GM18498 (cell line): ENCODE results near the gene CYB5R3.

Experiments used
- ATAC-seq: cut with Tn5 transposase; IDR thresholded peaks from one replicate; pipeline ENCODE4 v1.9.1; 2021; ENCODE audit warnings: mild to moderate bottlenecking, moderate library complexity; ENCODE audit not compliant: unreplicated experiment

Gene CYB5R3

DNA sequence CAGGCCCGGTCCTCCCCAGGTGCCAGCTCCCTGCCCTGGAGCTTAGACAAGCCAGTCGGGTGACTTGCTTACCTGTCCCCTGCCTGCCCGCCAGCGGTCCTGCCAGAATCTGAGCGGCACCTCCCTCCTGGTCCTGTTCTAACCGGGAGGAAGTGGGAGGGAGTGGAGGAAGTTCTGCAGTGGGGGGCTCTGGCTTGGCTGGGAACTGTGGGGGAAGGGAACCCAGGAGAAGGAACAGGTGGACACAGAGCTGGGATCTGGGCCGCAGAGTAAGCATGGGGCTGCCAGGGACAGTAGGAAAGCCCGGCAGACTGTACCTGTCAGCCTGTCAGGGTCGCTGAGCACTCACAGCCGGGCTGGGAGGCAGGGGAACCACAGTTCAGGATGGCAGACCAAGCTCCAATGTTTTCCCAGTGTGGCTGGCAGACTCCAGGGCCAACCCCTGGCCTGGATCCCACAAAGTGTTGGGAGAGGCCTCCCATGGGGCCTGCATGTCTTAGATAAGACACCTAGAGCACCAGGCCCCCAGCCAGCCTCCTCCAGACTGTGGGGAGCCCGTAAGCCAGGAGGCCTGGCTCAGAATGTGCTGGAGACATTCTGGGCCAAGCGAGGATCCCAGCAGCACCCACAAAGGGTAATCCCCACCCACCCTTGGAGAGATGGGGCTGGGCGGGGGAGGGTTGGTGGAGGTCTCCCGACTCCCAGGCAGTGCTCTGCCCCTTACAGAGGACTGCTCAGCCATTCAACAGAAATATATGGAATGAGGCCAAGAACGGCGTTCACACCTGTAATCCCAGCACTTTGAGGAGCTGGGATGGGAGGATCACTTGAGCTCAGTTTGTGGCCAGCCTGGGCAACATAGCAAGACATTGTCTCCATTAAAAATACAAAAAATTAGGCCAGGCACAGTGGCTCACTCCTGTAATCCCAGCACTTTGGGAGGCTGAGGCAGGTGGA is 2.3 kb downstream of the CYB5R3 start:
- ATAC-seq: no peak

DNA sequence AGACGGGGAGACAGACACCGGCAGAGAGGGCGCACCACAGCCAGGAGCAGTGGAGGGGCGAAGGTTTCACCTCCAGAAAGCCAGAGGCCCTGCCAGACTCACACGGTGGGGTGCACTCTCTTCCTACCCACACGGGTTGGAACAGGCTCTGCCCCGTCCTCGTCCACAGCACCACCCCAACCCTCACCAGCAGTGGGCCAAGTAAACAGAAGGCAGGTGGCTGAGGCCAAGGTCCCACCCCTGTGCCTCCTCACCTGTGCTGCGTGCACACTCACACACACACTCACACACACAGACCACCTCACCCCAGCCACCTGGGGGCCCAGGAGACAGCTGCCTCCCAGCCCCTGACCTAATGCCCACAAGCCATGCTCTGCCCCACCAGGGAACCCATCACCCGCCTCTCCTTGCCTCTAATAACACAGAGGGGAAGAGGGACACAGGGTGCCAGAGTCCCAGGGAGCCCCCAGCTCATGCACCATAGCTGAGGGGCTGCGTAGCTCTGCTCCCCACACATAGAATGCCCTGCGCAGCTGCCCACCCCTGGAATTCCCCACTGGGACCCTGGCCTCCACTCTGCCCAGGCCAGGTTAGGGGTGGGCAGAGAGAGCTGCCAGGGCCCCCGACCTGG is 3.1 kb downstream of the CYB5R3 start:
- ATAC-seq: no peak

DNA sequence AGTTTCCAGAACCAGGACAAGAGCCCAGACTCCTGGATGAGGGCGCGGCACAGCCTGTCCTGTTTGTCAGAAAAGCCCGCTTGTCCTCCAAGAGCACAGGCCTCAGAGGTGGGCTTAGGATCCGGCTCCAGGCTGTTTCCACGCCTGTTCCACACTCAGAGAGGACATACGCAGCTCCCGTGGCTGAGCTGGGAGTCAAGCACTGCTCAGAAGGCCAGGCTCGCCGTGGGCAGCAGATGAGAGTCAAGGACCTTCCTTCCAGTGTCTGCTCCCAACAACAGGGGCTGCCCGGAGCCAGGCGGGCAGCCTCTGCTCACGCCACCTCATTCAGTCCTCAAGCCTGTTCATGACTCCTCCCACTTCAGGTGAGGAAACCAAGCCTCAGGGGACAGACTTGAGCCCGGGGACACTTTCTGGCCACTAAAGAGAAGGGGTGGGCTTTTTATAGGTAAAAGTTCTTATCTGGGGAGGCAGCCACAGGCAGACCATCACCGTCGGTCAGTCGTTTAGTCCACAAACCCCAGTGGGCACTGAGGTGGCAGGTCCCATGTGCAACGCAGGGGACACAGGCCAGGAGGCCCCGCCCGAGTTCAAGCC is 3.8 kb downstream of the CYB5R3 start:
- ATAC-seq: no peak

DNA sequence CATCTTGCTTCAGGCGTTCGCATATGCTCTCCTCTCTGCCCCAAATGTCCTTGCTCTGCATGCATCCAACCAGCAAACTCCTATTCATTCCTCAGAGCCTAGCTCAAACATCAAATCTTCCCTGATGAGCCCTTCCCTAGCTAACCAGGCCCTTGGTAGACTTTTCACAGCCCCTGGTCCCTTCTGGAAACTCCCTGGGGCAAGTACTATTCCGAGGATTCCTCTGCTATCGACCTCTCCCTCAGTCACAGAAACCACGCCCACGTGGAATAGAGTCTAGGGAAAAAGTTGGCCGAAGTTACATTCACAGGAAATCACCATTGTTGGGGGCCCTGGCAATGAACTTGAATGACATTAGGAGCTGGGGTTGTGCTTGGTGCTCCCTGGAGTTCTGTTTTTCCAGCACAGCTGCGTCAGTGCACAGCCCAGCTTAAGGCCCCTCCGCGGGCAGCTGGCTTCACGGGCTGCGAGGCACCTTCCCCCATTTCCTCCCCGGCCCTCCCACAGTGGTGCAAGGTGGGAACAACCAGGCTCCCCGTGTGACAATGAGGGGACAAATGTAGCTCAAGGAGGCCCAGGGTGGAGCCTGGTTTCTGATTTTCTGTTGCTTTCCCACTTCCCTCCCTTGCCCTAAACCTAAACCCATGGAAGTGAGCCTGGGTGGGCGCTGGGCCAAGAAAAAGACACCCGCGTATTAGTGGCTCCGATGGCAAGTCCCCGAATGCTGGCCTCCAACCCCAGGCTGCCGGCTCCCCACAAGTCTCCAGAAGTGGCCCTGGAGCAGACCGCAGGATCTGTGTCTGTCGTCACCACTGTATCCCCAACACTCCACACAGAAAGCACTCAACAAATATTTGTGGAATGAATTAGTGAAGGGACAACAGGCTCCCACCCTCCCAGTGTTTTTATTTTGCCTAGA is 4.5 kb downstream of the CYB5R3 start:
- ATAC-seq: no peak

DNA sequence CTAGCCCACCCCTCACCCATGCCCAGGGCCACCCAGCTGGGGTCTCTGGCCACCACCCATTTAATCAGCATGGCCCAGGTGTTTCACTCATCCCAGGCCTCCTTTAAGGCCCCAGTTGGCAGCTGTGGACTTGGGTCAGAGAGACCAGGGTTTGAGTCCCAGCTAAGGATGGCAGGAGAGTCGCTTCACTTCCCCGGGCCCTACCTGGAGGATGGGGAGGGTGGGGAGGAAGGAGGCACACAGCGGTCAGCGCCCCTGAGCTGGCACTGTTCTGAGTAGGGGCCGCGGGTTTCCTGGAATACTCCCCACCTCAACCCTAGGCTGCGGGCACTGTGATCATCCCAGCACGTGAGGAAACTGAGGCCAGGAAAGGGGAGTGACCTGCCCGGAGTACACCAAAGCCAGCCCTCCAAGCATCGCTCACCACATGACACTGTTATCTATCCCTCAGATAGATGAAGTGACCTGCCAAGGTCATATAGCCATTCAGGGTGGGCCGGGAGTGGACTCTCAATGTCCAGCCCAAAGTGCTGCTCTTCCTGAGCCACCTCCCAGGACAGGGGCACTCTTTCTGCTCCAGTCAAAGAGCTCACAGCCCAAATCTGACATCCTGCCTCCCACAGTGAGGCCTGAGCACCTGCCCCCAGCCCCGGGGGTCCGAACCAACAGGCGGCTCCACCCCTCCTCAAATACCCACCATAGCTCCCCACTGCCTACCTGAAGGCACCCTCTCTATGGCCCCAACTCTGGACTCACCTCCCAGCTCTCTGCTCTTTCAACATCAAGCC is 5.4 kb downstream of the CYB5R3 start:
- no peak for ATAC-seq

DNA sequence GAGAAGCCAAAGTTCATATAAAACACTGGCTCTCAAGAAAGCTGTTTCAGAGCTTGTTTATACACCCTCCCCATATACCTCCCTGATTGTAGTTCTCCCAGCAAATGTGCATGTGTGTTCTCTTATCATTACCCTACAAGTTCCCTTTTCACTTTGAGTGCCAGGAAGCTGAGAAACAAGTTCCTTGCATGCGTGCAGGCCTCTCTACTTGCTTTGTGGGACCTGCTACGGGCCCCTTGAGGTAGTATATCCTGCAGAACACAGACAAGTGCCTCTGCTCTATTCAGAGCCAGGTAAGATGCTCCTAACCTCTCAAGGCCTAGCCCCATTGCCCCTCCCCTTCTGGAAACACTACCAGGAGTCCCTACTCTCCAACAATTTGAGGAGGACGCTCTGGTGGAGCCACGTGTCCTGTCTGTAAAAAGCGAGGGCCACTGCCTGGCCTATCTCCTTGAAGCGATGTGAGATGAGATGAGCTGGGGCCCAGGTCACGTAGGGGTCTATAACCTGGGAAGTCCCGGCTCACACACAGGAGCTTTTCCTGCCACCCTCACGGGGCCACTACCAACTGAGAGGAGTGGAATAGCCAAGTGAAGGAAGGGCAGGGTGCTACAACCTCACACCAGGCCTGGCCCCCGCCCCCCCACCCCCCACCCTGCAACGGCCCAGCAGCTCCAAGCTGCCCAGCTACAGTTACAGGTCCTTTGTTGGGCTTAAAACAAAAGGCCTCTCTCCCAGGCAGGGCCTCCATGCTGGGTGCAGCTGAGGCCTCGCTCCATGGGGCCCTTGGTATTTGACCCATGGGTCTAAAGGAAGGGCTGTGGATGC is 6.2 kb downstream of the CYB5R3 start:
- no peak for ATAC-seq

DNA sequence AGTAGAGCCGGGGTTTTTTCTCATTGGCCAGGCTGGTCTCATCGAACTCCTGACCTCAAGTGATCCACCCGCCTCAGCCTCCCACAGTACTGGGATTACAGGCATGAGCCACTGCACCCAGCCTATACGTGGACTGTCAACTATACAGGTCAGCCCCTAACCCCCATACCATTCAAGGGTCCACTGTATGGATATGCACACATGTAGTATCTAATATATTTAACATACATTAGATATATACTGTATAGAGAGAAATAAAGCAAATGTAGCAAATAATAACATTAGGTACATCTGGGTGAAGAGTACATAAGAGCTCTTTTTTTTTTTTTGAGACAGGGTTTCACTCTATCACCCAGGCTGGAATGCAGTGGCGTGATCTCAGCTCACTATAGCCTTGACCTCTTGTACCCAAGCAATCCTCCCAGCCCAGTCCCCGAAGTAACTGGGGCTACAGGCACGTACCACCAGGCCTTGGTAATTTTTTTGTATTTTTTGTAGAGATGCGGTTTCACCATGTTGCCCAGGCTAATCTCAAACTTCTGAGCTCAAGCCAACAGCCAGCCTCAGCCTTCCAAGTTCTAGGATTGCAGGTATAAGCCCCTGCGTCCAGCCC is 7.3 kb downstream of the CYB5R3 start:
- no peak for ATAC-seq

DNA sequence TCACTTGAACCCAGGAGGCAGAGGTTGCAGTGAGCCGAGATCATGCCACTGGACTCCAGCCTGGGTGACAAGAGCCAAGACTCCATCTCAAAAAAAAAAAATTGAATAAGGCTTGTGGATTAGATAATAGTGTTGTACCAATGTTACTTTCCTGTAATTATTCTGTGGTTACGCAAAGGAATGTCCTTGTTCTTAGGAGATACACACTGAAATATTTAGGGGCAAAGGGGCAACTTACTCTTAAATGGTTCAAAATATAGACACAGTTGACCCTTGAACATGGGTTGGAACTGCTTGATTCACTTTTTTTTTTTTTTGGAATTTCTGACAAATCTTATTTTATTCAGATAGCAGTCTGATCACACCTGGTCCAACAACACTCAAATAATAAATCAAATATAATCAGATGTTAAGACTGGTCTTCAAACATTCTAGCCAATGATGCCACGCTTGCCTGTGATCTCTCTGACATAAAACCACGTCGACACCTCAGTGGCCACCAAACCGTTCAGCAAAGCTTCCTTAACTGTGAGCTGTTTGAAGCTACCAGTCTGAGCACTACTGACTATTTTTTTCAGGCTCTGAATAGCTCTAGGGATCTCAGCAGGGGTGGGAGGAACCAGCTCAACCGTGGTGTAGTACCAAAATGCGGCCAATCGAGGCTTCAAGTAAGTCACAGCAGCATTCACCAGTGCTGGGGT is 9.5 kb downstream of the CYB5R3 start:
- no peak for ATAC-seq

DNA sequence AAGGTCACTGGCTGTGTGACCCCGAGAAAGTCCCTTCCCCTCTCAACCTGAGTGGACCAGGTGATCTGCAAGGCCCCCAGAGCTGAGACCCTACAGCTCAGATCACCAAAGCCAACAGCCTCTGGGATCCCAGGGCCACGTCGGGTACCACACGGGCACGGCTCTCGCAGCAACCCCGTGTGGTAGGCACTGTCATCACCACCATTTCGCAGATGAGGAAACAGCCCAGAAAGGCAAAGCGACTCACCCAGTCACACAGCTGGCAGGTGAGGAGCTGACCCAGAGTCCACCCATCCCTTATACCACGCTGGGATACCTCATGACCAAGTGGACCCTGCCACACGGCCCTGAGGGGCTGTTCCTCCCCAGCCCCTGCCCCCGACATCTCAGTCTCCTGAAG is 11.6 kb downstream of the CYB5R3 start:
- no peak for ATAC-seq

DNA sequence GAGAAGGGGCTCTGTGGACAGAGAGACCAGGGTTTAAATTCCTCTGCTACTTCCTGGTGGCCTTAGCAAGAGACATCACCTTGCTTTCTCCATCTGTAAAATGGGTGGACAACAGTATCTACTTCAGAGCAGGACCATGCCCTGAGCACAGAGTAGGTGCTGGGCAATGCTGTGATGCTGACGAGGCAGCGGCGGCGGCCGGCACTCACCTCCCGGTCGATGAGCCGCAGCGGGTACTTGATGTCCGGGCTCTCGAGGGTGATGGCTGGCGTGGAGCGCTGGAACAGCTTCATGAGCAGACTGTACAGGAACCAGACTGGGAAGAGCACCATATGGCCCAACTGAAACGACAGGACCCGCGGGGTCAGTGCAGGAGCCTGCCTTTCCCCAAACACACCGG is 12.7 kb downstream of the CYB5R3 start:
- ATAC-seq: no peak

DNA sequence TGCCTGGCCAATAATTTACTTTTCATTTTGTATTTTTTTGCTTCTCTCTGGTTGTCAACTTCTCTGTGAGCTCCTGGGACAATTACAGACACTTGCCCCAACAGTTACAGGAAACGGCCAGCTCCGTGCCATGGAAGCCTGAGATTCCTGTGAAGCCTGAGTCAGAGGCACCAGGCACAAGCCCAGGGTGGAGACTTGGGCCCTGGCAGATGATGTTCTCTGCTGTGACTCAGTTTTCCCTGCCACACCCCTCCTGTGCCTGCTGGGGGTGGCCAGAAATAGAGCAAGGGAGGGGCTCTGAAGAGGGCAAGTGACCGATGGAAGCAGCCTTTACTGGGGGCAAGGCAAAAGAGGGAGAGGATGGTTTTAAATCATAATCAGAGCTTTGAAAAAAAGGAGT is 13.7 kb downstream of the CYB5R3 start:
- no peak for ATAC-seq

DNA sequence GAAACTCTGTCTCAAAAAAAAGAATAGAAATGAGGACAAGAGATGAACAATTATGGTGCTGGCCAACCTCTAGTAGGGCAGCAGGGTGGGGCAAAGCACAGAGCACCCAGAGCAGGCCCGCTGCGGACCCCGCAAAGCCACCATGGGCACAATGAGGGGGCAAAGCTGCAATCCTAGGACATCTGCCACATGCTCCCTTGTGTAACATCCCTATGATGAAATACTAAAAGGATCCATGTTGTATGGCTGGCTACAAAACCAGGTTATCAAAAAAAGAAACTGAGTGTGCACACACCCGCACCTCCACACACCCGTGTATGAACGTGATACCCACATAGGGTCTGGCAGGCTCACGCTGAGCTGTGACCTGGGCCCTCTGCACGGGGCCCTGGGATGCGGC is 16.2 kb downstream of the CYB5R3 start:
- ATAC-seq: no peak

DNA sequence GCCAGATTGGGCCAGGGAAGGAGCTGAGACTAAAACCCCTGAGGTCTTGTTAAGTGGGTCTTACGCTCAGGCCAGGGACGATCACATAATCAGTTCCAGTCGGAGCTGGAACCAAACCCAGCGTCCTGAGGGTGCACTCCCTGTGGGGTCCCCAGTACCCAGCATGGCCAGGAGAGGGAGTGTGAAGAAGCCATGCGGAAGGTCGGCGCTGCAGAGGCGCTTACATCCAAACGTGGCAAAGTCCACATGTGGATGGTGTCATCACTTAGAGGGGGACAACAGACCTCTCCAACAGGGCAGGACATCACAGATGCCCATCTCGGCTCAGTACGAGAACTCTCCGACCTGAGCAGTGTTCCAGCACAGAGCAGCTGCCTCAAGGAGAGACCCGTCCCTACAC is 17.1 kb downstream of the CYB5R3 start:
- no peak for ATAC-seq

DNA sequence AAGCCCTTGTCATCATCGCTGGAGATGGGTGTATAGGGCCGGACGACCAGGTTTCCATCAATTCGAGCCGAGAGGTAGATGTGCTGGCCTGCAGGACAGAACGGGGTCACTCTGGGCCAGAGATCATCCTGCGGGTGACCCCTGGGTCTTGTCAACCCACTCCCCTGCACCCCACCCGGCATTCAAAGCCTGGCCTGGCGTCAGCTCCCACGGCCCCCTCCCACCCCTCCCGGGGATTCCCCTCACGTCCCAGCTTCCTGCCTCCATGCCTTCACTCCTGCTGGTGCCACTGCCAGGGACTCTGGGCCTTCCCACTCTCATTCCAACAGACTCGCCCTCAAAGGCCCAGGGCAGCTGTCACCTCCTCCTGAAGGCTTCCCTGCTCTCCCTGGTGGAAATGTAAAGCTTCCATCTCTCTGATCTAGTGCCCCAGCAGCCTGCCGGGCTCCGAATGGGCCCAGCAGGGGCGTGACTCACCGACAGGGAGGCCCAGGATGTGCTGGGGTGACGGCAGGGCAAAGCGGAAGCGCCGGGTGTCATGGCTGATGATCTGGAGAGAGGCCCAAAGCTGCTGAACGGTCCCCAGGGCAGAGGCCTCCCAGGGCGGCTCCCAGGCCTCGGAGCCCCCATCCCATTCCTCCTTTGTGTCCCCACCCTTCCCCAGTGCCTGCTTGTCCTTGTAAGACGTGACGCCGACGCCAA is 18.1 kb downstream of the CYB5R3 start:
- ATAC-seq: no peak

DNA sequence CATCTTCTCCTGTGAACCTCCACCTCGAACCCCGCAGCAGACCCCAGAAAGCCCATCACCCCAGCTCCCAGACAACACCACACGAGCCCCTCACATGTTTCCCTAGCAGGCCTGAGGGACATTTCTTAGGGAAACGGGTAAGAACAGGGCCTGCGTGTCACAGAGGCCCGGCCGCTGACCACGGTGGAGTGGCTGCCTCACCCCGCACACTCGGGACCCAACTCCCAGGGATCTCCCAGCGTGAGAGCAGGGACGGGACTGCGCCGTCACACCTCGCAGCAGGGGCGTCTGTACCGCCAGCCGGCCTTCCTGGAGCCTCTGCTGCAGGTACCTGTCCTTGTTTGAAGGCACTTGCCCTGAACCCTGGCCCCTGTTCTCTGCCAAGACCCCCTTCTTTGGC is 19.0 kb downstream of the CYB5R3 start:
- ATAC-seq: no peak

DNA sequence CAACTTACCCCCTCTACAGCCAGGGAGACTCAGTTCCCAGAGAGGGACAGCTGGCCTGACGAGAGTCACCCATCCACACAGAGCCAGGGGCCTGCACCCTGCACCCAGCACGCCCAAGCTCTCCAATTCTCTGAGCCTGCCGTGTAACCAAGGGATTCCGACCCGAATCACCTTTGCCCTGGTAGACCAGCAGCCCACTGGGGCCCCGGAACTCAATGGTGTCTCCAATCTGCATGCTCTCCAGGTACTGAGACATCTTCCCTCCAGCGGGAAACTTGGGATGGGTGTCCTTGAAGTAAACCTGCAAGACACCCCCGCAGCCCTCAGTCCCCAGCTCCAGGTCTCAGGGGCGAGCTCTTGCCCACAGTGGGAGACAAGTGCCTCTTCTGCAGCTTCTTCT is 21.2 kb downstream of the CYB5R3 start:
- no peak for ATAC-seq

DNA sequence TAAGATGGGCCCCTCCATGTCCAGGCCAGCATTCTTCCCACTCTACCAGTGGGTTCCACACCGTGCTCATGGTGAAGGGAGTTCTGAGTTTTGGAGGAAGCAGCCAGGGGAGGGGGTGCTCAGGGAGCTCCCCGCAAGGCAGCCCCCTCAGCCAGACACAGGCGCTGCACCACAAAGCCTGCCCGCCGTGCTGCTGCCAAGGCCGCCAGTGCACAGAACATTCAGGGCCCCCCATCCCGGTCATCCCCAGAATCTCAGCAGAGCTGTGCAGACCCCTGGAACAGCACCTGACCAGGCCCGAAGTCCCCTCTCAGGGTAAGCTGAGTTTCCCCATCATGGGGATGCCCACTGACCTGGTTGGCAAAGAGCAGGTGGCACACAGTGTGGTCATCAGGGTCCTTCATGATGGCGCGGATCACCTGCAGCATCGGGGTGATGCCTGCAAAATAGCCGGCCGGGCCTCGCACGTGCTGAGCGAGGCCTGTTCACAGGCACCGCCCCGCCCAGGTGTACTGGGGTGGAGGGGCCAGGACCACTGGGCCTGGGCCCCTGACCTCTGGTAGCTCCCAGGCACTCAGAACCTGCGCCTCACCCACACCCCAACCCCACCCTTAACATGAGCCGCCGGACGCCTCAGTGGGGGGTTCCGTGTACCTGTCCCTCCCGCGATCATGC is 22.1 kb downstream of the CYB5R3 start:
- ATAC-seq: no peak
